Tibial nerve (tissue), 3 donors: ENCODE measurements around the gene LEMD2.

Experiments used
- POLR2A ChIP-seq, 2 donors: fragments of 450-650 bp; IDR thresholded peaks; one replicate each; pipeline ENCODE4 v1.6.1; 2017; ENCODE audit warnings: antibody characterized with exemption in 2 of 2, mild to moderate bottlenecking in 2 of 2, moderate library complexity in 2 of 2
- TF ChIP-seq, protein P1 (sequence below), 5 experiments: fragments of 200-600 bp in 3 of 5; fragments of 450-650 bp in 2 of 5; sonication (generic) in 3 of 5; IDR thresholded peaks; one replicate each; pipeline ENCODE4 v1.5.1; 2016 to 2019; ENCODE audit warnings: antibody characterized with exemption in 5 of 5, mild to moderate bottlenecking in 3 of 5, moderate library complexity in 2 of 5

DNA sequence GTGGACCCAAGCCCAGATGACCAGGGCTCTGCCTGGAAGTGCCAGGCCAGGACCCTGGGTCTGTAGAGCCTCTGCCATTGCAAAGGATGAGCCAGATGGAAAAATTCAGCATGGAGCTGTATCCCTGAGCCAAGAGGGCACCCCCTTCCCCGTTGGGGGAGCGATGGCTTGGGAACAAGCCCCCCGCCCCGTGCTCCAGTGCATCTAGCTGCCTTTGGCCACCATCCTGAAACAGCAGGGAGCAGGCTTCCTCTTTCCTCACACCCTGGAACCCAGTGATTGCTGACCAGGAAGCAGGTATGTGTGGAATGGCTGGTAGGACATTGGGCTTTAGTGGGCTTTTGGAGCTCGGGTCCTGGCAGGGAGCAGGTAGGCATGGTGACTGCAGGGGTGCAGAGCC is 12.7 kb upstream of the LEMD2 start:
- TF ChIP-seq POLR2A (IDR thresholded peaks at IDR 0.05), result no peak
- TF ChIP-seq, protein P1, sequence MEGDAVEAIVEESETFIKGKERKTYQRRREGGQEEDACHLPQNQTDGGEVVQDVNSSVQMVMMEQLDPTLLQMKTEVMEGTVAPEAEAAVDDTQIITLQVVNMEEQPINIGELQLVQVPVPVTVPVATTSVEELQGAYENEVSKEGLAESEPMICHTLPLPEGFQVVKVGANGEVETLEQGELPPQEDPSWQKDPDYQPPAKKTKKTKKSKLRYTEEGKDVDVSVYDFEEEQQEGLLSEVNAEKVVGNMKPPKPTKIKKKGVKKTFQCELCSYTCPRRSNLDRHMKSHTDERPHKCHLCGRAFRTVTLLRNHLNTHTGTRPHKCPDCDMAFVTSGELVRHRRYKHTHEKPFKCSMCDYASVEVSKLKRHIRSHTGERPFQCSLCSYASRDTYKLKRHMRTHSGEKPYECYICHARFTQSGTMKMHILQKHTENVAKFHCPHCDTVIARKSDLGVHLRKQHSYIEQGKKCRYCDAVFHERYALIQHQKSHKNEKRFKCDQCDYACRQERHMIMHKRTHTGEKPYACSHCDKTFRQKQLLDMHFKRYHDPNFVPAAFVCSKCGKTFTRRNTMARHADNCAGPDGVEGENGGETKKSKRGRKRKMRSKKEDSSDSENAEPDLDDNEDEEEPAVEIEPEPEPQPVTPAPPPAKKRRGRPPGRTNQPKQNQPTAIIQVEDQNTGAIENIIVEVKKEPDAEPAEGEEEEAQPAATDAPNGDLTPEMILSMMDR (IDR thresholded peaks at IDR 0.05), result no peak
